ENCODE measurements around the gene GATM.
A peak's percentile ranks its signal among the peaks of the same experiment; 100 is the strongest.

The GATM gene

GRCh38 chr15:45378149-45378912 is at the start of gene GATM:
Gene GATM, minus strand, starts transcription at chr15:45378544. Its CDS starts 91 bp downstream, at chr15:45378453.
- DNase-seq (ENCODE audit: low read depth): peak; percentile 69

- no peak for DNase-seq (ENCODE audit: low read depth)
Measured at GRCh38 chr15:45427085-45427484, 48.7 kb upstream of the GATM start.

GRCh38 chr15:45425135-45425534 is 46.8 kb upstream of the GATM start:
- DNase-seq (ENCODE audit: low read depth): no peak

GRCh38 chr15:45424429-45424828 is 46.1 kb upstream of the GATM start:
- no peak for DNase-seq (ENCODE audit: low read depth)

- DNase-seq (ENCODE audit: low read depth): no peak
Measured at GRCh38 chr15:45417303-45417950, 39.1 kb upstream of the GATM start.

GRCh38 chr15:45414215-45414885 is 36.0 kb upstream of the GATM start:
- DNase-seq (ENCODE audit: low read depth): no peak

- DNase-seq (ENCODE audit: low read depth): no peak
Measured at GRCh38 chr15:45409596-45409995, 31.3 kb upstream of the GATM start.

- no peak for DNase-seq (ENCODE audit: low read depth)
Measured at GRCh38 chr15:45407786-45408185, 29.4 kb upstream of the GATM start.

- no peak for DNase-seq (ENCODE audit: low read depth)
Measured at GRCh38 chr15:45402955-45403877, 24.9 kb upstream of the GATM start.

GRCh38 chr15:45402162-45402954 is 24.0 kb upstream of the GATM start:
- DNase-seq (ENCODE audit: low read depth): peak; percentile 99

GRCh38 chr15:45401665-45402161 is 23.4 kb upstream of the GATM start:
- DNase-seq (ENCODE audit: low read depth): no peak

GRCh38 chr15:45399381-45400212 is 21.3 kb upstream of the GATM start:
- peak; percentile 49 for DNase-seq (ENCODE audit: low read depth)

- no peak for DNase-seq (ENCODE audit: low read depth)
Measured at GRCh38 chr15:45397116-45397665, 18.8 kb upstream of the GATM start.

- DNase-seq (ENCODE audit: low read depth): no peak
Measured at GRCh38 chr15:45395943-45396342, 17.6 kb upstream of the GATM start.

- no peak for DNase-seq (ENCODE audit: low read depth)
Measured at GRCh38 chr15:45394681-45395080, 16.3 kb upstream of the GATM start.

GRCh38 chr15:45393851-45394250 is 15.5 kb upstream of the GATM start:
- no peak for DNase-seq (ENCODE audit: low read depth)

- DNase-seq (ENCODE audit: low read depth): no peak
Measured at GRCh38 chr15:45392584-45392855, 14.2 kb upstream of the GATM start.

GRCh38 chr15:45391746-45392583 is 13.6 kb upstream of the GATM start:
- no peak for DNase-seq (ENCODE audit: low read depth)

GRCh38 chr15:45389351-45389750 is 11.0 kb upstream of the GATM start:
- DNase-seq (ENCODE audit: low read depth): no peak
